K562 (cell line): Measurements from ENCODE around the gene MRPL22. TPM values are rescaled to one million over a fixed set of nuclear protein-coding genes. Genes with fewer than 3 reads are reported as not detected.

ENCODE experiments used
- ATAC-seq: fragments of 200-7000 bp; cut with Tn5 transposase; 3 replicates; pipeline ENCODE4 v1.9.1; 2020; ENCODE audit warnings: moderate library complexity
- BruUV-seq: library from RNA; stranded (reverse); fragments of 400-500 nt; replicated peaks from 2 replicates; lab custom pipeline; 2021; lab: Mats Ljungman, UMichigan
- CTCF ChIA-PET: fragments of 300-600 bp; formaldehyde crosslinking; extraction: SDS; loops from one replicate; lab custom pipeline; 2021; ENCODE audit warnings: low intra/inter-chr PET ratio; lab: Yijun Ruan, JAX
- POLR2A ChIA-PET: fragments of 300-600, 350-650 bp; sonication (Branson Sonifier 250); formaldehyde crosslinking; extraction: SDS; loops from one replicate; lab custom pipeline; 2021; ENCODE audit warnings: antibody characterized with exemption, inconsistent platforms; lab: Yijun Ruan, JAX
- DNase-seq, 4 experiments: peaks; one replicate each; pipeline versions ENCODE4 v3.0.0 to v3.0.0-alpha.2; 2011 to 2018; ENCODE audit warnings: low spot score in 3 of 4, mixed read lengths in 3 of 4; ENCODE audit errors: extremely low read depth in 1 of 4
- FAIRE-seq: peaks from 2 replicates; lab custom pipeline; 2011; peaks lifted over from hg19 to GRCh38; lab: Jason Lieb, UNC
- H2AFZ ChIP-seq: 2 replicates; pipeline ENCODE4 v1.6.0; 2011; ENCODE audit warnings: low read depth, low read length, control low read depth, inconsistent platforms
- H3K27ac ChIP-seq: fragments of 200-600 bp; 3 replicates; pipeline ENCODE4 v1.8.0; 2011; ENCODE audit warnings: low read depth, mild to moderate bottlenecking, control low read depth, inconsistent platforms, low read length, moderate library complexity, mixed read lengths; ENCODE audit errors: extremely low read depth
- H3K27me3 ChIP-seq, 2 experiments: fragments of 300-600 bp in 1 of 2; 2 replicates in 1 of 2; 3 replicates in 1 of 2; pipeline versions ENCODE4 v1.6.0 to v1.8.0; 2011; ENCODE audit warnings: inconsistent platforms in 2 of 2, low read length in 2 of 2, mild to moderate bottlenecking in 1 of 2, mixed read lengths in 1 of 2, moderate library complexity in 1 of 2; ENCODE audit not compliant: control insufficient read depth in 2 of 2, insufficient read depth in 2 of 2
- H3K36me3 ChIP-seq: fragments of 300-600 bp; 3 replicates; pipeline ENCODE4 v1.8.0; 2011; ENCODE audit warnings: mild to moderate bottlenecking, low read length, inconsistent platforms; ENCODE audit not compliant: control insufficient read depth, insufficient read depth
- H3K4me1 ChIP-seq, 2 experiments: fragments of 200-600 bp in 1 of 2; replicated peaks in 1 of 2; 2 replicates in 1 of 2; 3 replicates in 1 of 2; pipeline versions ENCODE4 v1.5.1 to v1.8.0; 2011; ENCODE audit warnings: inconsistent platforms in 2 of 2, low read length in 2 of 2, mild to moderate bottlenecking in 1 of 2, mixed read lengths in 1 of 2, moderate library complexity in 1 of 2; ENCODE audit not compliant: control insufficient read depth in 2 of 2, insufficient read depth in 2 of 2
- H3K4me2 ChIP-seq: 2 replicates; pipeline ENCODE4 v1.6.1; 2011; ENCODE audit warnings: low read length, control low read depth, inconsistent platforms, mixed read lengths; ENCODE audit not compliant: insufficient read depth
- H3K4me3 ChIP-seq: fragments of 200-600 bp; sonication (generic), shearing (Covaris generic); 2 replicates; pipeline ENCODE4 v1.5.1; 2016; ENCODE audit warnings: control low read depth, inconsistent platforms
- H3K79me2 ChIP-seq: fragments of 200-600 bp; 3 replicates; pipeline ENCODE4 v1.8.0; 2011; ENCODE audit warnings: low read length, inconsistent platforms; ENCODE audit not compliant: control insufficient read depth, insufficient read depth
- H3K9ac ChIP-seq, 2 experiments: 2 replicates each; pipeline versions ENCODE4 v1.6.0 to v1.6.1; 2011; ENCODE audit warnings: low read depth in 2 of 2, low read length in 2 of 2, control low read depth in 1 of 2, inconsistent platforms in 1 of 2, mild to moderate bottlenecking in 1 of 2, mixed read lengths in 1 of 2; ENCODE audit not compliant: insufficient read depth in 1 of 2
- H3K9me1 ChIP-seq: one replicate; pipeline ENCODE4 v1.6.0; 2011; ENCODE audit warnings: inconsistent platforms, mild to moderate bottlenecking, low read length, moderate library complexity; ENCODE audit not compliant: control insufficient read depth, insufficient read depth
- H3K9me3 ChIP-seq: replicated peaks from 2 replicates; pipeline ENCODE4 v1.5.1; 2011; ENCODE audit warnings: low read depth, low read length, inconsistent platforms; ENCODE audit not compliant: control insufficient read depth, insufficient read depth
- H4K20me1 ChIP-seq: replicated peaks from 2 replicates; pipeline ENCODE4 v1.6.1; 2011; ENCODE audit warnings: low read length, inconsistent platforms, mixed read lengths; ENCODE audit not compliant: control insufficient read depth, insufficient read depth
- ARID1B ChIP-seq: fragments of 450-650 bp; IDR thresholded peaks from 2 replicates; pipeline ENCODE4 v1.6.1; 2016; ENCODE audit warnings: antibody characterized with exemption, mild to moderate bottlenecking, inconsistent platforms
- BCOR ChIP-seq: fragments of 450-650 bp; IDR thresholded peaks from 2 replicates; pipeline ENCODE4 v1.6.1; 2016
- CBFA2T2 ChIP-seq: fragments of 450-650 bp; conservative IDR thresholded peaks from 2 replicates; pipeline ENCODE4 v1.6.1; 2017; ENCODE audit warnings: mild to moderate bottlenecking
- CBFA2T3 ChIP-seq: fragments of 450-650 bp; IDR thresholded peaks from 2 replicates; pipeline ENCODE4 v1.6.1; 2017
- DPF2 ChIP-seq: fragments of 450-650 bp; IDR thresholded peaks from 2 replicates; pipeline ENCODE4 v1.6.1; 2016
- HDAC2 ChIP-seq: fragments of 450-650 bp; IDR thresholded peaks from 2 replicates; pipeline ENCODE4 v1.6.1; 2016; ENCODE audit warnings: mild to moderate bottlenecking
- HDAC3 ChIP-seq: fragments of 450-650 bp; IDR thresholded peaks from 2 replicates; pipeline ENCODE4 v1.6.1; 2018; ENCODE audit warnings: borderline replicate concordance, mild to moderate bottlenecking, moderate library complexity; ENCODE audit not compliant: partially characterized antibody
- KAT8 ChIP-seq: fragments of 450-650 bp; IDR thresholded peaks from 2 replicates; pipeline ENCODE4 v1.6.1; 2016; ENCODE audit warnings: low read depth, mild to moderate bottlenecking
- KLF1 ChIP-seq: fragments of 450-650 bp; IDR thresholded peaks from 2 replicates; pipeline ENCODE4 v1.6.1; 2016; ENCODE audit warnings: missing genetic modification characterization, missing compliant biosample characterization
- MEIS2 ChIP-seq: fragments of 450-650 bp; IDR thresholded peaks from 2 replicates; pipeline ENCODE4 v1.6.1; 2014; ENCODE audit warnings: mild to moderate bottlenecking; ENCODE audit not compliant: partially characterized antibody
- NCOR1 ChIP-seq: fragments of 450-650 bp; IDR thresholded peaks from 2 replicates; pipeline ENCODE4 v1.6.1; 2016; ENCODE audit warnings: mild to moderate bottlenecking, moderate library complexity
- SOX6 ChIP-seq: fragments of 450-650 bp; IDR thresholded peaks from 2 replicates; pipeline ENCODE4 v1.6.1; 2014; ENCODE audit warnings: mild to moderate bottlenecking
- SREBF2 ChIP-seq: sonication (generic); formaldehyde crosslinking; IDR thresholded peaks from 2 replicates; pipeline ENCODE4 v1.4.0; 2020; ENCODE audit warnings: mild to moderate bottlenecking, missing genetic modification reagents
- TAL1 ChIP-seq: fragments of 450-650 bp; IDR thresholded peaks from 2 replicates; pipeline ENCODE4 v1.6.1; 2016; ENCODE audit warnings: mild to moderate bottlenecking
- TCF3 ChIP-seq: sonication (generic); formaldehyde crosslinking; IDR thresholded peaks from 2 replicates; pipeline ENCODE4 v1.4.0; 2020; ENCODE audit warnings: mild to moderate bottlenecking, missing genetic modification reagents
- TRIM24 ChIP-seq, 2 experiments: fragments of 450-650 bp; IDR thresholded peaks; 2 replicates each; pipeline ENCODE4 v1.6.1; 2016
- XRCC3 ChIP-seq: fragments of 450-650 bp; IDR thresholded peaks from 2 replicates; pipeline ENCODE4 v1.6.1; 2017; ENCODE audit warnings: mild to moderate bottlenecking, moderate library complexity
- WGBS: fragments of 100-300 bp; shearing (Covaris generic); methylation state at CpG from one replicate; pipeline ENCODE4 v1.1.6; 2016; ENCODE audit warnings: low coverage, mixed read lengths; ENCODE audit not compliant: insufficient coverage; ENCODE audit errors: missing lambda C conversion rate; 5-methylcytosine and 5-hydroxymethylcytosine counted together
- in situ Hi-C: fragments of 300-500 bp; cut with MboI; formaldehyde crosslinking; loops from 4 replicates; pipeline ENCODE4 v1.15.0; 2018; ENCODE audit warnings: inconsistent platforms, mixed read lengths
- intact Hi-C: fragments of 100-400 bp; cut with micrococcal nuclease; formaldehyde crosslinking; loops from 2 replicates; pipeline ENCODE4 v1.14.2; 2022
- polyA plus RNA-seq, 8 experiments: library from polyadenylated mRNA; depleted of rRNA in 4 of 8; stranded (reverse) in 5 of 8; unstranded in 3 of 8; fragments of >200 nt; fragmentation: Nextera tagmentation in 2 of 8; fragmentation: Illumina TruSeq in 1 of 8; extraction: Ambion mirVana in 2 of 8; extraction: Trizol in 1 of 8; gene quantifications; 2 replicates each; pipeline versions ENCODE4 v1.2.1 to v1.2.3, GENCODE V29; 2011 to 2014; ENCODE audit warnings: inconsistent platforms in 1 of 8, missing spikeins in 1 of 8
- total RNA-seq, 7 experiments: library from RNA; depleted of rRNA in 6 of 7; stranded (reverse); fragments of >200 nt in 6 of 7; fragmentation: Illumina TruSeq in 2 of 7; extraction: Trizol in 2 of 7; gene quantifications; 2 replicates each; pipeline versions ENCODE4 v1.2.1 to v1.2.3, GENCODE V29; 2011 to 2021; ENCODE audit warnings: low replicate concordance in 1 of 7
- TF ChIP-seq, protein P1 (sequence below), 2 experiments: IDR thresholded peaks in 1 of 2; conservative IDR thresholded peaks in 1 of 2; 2 replicates each; pipeline ENCODE4 v1.6.1; 2016; ENCODE audit warnings: low read depth in 2 of 2, mild to moderate bottlenecking in 1 of 2, missing compliant biosample characterization in 1 of 2, missing genetic modification characterization in 1 of 2, moderate library complexity in 1 of 2
- TF ChIP-seq, protein P2 (sequence below): fragments of 450-650 bp; IDR thresholded peaks from 2 replicates; pipeline ENCODE4 v1.6.1; 2017; ENCODE audit warnings: antibody characterized with exemption
- TF ChIP-seq, protein P3 (sequence below): fragments of 450-650 bp; conservative IDR thresholded peaks from 2 replicates; pipeline ENCODE4 v1.6.1; 2016; ENCODE audit warnings: missing genetic modification characterization, low read depth, mild to moderate bottlenecking, control low read depth, missing compliant biosample characterization

MRPL22 gene
- total and polyA plus RNA-seq, 9 of the 15 experiments (the other 6 are each of a cell fraction or from before 2014, with no cell fraction given) = 41.1 to 424 (median 102) TPM

- Histone ChIP-seq H3K4me3 (no peak overlapping the region), H3K36me3 (peaks cover 46% of the 10 kb centered on the region), H3K9ac (no peak overlapping the region), H4K20me1 (no peaks in the 10 kb centered on the region), H3K4me1 (peaks cover 0 to 7% of the 10 kb centered on the region in 2 experiments; a peak in 3 of 5 replicates), H3K27ac (no peak overlapping the region), H2AFZ (no peak overlapping the region), H3K9me1 (peaks cover 3% of the 10 kb centered on the region), H3K9me3 (no peaks in the 10 kb centered on the region), H3K4me2 (peak overlapping the region; percentile 57), H3K79me2 (no peaks in the 10 kb centered on the region), H3K27me3 (no peaks in the 10 kb centered on the region)
- in situ Hi-C loops = no loop called here
- FAIRE-seq (peak; percentile 83), ATAC-seq (peak; percentile 74), DNase-seq (peak; percentile 31 to 66 (median 38))
- CTCF ChIA-PET = no interaction called here
- no TSS peak for BruUV-seq
- POLR2A ChIA-PET = interaction anchor here (1.3 kb wide), 1 partner anchor 16 kb away, joined by 3 read pairs; no protein-coding TSS in a partner anchor
- WGBS = 19% methylated on average over 5 of the region's 5 CpGs
- intact Hi-C loops = no loop called here
- TF ChIP-seq CBFA2T3 = peak; percentile 70
- TF ChIP-seq, protein P1, sequence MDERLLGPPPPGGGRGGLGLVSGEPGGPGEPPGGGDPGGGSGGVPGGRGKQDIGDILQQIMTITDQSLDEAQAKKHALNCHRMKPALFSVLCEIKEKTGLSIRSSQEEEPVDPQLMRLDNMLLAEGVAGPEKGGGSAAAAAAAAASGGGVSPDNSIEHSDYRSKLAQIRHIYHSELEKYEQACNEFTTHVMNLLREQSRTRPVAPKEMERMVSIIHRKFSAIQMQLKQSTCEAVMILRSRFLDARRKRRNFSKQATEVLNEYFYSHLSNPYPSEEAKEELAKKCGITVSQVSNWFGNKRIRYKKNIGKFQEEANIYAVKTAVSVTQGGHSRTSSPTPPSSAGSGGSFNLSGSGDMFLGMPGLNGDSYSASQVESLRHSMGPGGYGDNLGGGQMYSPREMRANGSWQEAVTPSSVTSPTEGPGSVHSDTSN (CRISPR knock-in tag; IDR thresholded peaks at IDR 0.05; ENCODE audit: low read depth) = peak; percentile 53; the same call in 1 of the 2 replicates
- TF ChIP-seq, protein P1 (tag; conservative IDR thresholded peaks at IDR 0.05; ENCODE audit: low read depth) = peak; percentile 64
- TF ChIP-seq XRCC3 = no peak
- TF ChIP-seq KLF1 (tag) = peak; percentile 79
- TF ChIP-seq SREBF2 (CRISPR knock-in tag) = no peak
- peak; percentile 70 for TF ChIP-seq DPF2
- peak; percentile 51 for TF ChIP-seq TCF3
- TF ChIP-seq, protein P2, sequence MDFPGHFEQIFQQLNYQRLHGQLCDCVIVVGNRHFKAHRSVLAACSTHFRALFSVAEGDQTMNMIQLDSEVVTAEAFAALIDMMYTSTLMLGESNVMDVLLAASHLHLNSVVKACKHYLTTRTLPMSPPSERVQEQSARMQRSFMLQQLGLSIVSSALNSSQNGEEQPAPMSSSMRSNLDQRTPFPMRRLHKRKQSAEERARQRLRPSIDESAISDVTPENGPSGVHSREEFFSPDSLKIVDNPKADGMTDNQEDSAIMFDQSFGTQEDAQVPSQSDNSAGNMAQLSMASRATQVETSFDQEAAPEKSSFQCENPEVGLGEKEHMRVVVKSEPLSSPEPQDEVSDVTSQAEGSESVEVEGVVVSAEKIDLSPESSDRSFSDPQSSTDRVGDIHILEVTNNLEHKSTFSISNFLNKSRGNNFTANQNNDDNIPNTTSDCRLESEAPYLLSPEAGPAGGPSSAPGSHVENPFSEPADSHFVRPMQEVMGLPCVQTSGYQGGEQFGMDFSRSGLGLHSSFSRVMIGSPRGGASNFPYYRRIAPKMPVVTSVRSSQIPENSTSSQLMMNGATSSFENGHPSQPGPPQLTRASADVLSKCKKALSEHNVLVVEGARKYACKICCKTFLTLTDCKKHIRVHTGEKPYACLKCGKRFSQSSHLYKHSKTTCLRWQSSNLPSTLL = no peak
- TF ChIP-seq TAL1 = peak; percentile 56
- no peak for TF ChIP-seq KAT8
- TF ChIP-seq CBFA2T2 = peak; percentile 36
- no peak for TF ChIP-seq HDAC3
- TF ChIP-seq SOX6 = 0 out of 2 replicates have a peak, but pooled peaks have one; percentile 20
- TF ChIP-seq HDAC2 = 0 out of 2 replicates have a peak, but pooled peaks have one; percentile 20
- TF ChIP-seq NCOR1 = 0 out of 2 replicates have a peak, but pooled peaks have one; percentile 14
- TF ChIP-seq BCOR = no peak
- peak in 1 of 2 experiments; percentile 19; a peak in 1 of 4 replicates for TF ChIP-seq TRIM24 (IDR thresholded peaks at IDR 0.05)
- peak; percentile 61 for TF ChIP-seq ARID1B
- TF ChIP-seq, protein P3, sequence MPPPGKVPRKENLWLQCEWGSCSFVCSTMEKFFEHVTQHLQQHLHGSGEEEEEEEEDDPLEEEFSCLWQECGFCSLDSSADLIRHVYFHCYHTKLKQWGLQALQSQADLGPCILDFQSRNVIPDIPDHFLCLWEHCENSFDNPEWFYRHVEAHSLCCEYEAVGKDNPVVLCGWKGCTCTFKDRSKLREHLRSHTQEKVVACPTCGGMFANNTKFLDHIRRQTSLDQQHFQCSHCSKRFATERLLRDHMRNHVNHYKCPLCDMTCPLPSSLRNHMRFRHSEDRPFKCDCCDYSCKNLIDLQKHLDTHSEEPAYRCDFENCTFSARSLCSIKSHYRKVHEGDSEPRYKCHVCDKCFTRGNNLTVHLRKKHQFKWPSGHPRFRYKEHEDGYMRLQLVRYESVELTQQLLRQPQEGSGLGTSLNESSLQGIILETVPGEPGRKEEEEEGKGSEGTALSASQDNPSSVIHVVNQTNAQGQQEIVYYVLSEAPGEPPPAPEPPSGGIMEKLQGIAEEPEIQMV (tag) = no peak
- peak; percentile 91 for TF ChIP-seq MEIS2
These were observed 28.1 kb downstream of the MRPL22 start for GRCh38 chr5:154968953-154969352.
